Stimulated activated CD8-positive, alpha-beta memory T cell treated with anti-CD3 and anti-CD28 coated beads, Interleukin-15, amount 100 ng/mL, for 48 hours (primary cell): ENCODE results near the gene CBLN3.

Source experiments
- DNase-seq, 2 donors: peaks; one replicate each; pipeline ENCODE4 v3.0.0-alpha.2; 2020; ENCODE audit warnings: low read depth in 2 of 2

The CBLN3 gene

DNA sequence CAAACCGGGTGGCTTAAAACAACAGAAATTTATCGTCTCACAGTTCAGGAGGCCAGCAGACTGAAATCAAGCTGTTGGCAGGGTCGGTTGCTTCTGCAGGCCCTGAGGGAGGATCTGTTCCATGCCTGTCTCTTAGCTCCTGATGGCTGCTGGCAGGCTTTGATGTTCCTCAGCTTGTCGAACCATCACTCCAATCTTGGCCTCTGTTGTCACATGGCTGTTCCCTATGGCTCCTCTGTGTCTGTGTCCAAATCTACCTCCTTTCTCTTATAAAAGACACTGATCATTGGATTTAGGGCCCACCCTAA is 47.5 kb downstream of the CBLN3 start:
- no peak for DNase-seq

DNA sequence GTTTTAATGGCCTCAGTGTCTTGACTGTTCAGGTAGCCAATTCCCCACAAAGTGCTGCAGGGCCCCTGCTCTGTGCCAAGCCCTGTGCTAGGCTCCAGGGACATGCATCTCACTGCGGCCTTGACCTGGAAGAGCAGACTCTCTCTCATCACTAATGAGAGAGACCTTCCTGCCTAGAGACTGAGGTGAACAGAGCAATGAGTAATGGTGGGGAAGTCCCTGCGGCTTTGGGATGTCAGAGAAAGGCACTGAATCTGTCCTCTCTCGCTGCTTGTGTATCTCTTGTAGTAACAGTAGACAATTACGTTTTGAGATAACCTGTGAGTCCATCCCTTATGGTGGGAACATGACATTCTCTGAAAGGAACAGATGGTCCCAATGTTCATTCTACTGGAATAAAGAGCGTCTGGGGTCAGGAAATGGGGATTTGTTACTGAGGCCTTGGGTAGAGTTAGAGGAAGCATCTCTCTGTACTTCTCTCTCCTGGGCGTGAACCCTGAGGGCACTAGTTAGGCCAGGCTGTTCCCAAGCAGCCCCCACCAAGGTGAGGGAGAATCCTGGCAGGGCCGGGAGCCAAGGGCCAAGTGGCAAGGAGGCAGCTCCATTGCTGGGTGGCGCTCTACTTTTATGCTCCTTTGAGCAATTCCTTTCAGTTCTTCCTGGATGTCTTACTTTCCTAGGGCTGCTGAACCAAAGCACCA is 48.0 kb downstream of the CBLN3 start:
- no peak for DNase-seq

DNA sequence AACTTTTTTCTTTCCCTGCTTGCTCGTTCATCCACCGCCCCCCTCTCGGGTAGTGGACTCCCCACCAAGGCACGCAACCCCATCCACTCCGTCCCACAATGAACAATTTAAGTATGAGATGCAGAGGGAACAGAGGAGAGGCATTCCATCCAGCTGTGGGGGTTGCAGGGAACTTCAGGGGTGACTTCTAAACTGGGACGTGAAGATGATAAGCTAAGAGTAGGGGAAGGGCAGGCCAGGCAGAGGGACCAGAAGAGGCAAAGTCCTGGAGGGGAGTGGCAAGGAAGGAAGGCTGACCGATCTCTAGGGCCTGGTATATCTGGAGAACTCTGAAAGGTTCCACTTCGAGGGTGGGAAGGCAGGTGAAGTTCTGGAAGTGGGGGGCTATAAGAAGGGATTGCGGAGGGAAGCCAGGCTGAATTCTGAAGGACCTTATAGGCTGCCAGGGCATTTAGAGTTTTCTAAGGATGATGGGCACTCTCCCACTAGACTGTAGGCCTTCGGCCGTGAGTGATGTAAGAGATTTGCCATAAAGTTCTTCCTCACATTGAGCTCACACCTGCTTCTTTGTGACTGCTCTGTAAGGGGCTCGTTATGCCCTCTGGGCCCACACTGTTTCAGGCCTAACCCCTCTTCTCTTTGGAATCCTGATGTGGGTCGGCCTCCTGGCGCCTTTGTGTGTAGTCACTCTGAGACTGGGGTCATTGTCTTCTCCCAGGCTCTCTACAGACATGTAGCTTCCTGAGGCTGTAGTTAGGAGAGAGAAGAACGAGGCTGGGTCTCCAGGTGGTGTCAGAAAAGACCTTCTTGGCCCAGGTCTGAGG is 49.3 kb downstream of the CBLN3 start:
- DNase-seq, result no peak

DNA sequence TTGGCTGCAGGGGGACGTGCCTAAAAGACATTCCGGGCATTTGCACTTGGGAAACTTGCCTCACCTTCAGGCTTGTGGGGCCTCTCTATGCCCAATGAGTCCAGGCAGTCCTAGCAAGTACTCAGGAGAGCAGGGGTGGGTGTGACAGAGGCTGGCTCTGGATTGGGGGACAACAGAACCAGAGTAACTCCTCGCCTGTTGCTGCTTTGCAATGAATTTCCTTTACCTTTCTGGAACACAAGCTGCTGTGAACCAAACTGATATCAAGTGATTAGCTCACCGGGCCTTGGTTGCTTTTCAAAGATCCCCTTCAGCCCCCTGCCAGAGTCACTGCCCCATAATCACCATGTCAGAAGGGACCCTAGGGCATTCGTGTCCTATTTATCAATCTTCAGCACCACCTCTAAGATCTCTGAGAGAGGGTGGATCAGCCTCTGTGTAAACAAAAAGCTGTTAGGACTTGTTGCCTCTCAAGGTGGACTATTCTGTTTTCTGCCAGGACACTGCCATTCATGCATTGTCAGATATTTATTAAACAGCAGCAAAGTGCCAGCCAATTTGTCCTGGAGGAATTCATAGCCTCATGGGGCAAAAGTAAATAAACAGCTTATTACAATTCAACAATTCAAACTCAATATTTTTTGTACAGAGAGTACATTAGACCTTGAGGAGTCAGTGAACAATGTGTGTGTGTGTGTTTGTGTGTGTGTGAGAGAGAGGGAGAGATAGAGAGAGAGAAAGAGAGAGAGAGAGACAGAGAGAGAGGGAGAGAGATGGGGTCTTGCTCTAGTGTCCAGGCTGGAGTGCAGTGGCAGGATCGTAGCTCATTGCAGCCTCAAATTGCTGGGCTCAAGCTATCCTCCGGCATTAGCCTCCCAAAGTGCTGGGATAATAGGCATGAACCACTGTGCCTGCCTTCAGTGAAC is 50.2 kb downstream of the CBLN3 start:
- DNase-seq, result no peak

DNA sequence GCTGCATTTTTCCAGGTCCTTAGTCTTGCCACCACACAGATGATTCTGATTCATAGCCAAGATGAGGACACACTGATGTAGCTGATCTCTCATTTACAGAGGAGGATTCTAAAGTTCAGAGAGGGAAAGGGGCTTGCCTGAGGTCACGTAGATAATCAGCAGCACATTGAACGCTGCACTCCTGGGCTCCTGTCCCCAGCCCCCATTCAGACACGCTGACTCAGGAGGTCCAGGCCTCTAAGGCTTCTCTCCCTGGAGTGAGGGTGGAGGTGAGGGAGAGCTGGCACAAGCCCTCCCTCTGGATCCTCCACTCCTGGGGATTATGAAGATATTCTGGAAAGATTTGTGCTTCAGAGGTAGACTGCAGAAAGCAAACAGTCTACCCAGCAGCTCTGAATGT is 51.1 kb downstream of the CBLN3 start:
- DNase-seq, result no peak

DNA sequence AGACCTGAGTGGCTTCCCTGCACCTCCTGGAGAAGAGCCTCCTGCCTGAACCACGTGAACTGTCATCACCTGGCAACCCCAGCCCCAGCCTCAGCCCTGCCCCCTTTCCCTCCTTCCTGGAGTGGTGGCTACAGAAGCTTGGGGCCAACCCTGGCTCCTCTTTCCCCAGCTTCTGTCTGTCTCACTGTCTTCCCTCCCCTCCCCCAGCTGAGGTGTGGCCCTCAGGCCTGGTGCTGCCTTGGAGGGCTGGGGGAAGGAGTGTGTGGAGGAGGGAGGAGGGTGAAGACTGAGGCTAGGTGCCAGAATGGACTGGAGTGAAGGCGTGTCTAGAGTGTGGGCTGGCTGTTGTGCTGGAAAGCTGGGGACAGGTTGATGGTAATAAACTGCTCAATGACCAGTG is 51.8 kb downstream of the CBLN3 start:
- no peak for DNase-seq

DNA sequence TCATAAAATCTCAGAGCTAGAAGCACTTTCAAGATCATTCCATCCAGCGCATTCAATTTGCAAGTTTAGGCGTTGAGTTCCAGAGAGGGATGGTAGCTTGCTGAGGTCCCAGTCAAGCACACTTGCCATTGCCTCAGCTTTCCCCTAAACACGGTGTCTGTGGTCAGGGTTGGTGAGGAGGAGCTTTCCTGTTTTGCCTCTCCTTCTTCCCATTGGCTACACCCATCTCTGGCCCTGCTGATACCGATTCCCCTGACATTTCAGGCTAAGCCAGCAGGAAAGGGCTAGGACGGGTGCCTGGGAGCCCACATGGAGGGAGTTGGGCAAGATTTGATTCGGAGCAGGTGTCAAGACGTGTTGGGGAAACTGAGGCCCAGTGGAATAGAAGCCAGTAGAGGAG is 52.3 kb downstream of the CBLN3 start:
- no peak for DNase-seq
